ENCODE data around the gene PHOSPHO2. TPM values are rescaled to one million over a fixed set of nuclear protein-coding genes. Genes with fewer than 3 reads are reported as not detected.

Gene PHOSPHO2
- total RNA-seq, 1 experiment from 2014 or later, result 6.9 TPM

GRCh38 chr2:169717691-169718063, 23.4 kb downstream of the PHOSPHO2 start:
- no TSS peak for BruUV-seq (replicated peaks)
- Histone ChIP-seq H3K27me3 (replicated peaks; ENCODE audit: insufficient read depth, low read depth, low read length, poor library complexity) (no peaks in the 10 kb centered on the region), H3K4me1 (ENCODE audit: insufficient read depth, low read length, poor library complexity, severe bottlenecking) (no peaks in the 10 kb centered on the region), H3K9me3 (ENCODE audit: low read depth, low read length, poor library complexity, severe bottlenecking) (no peaks in the 10 kb centered on the region), H3K27ac (ENCODE audit: low read depth, low read length, poor library complexity, severe bottlenecking) (no peak overlapping the region), H3K36me3 (ENCODE audit: insufficient read depth, low read length, poor library complexity, severe bottlenecking) (no peaks in the 10 kb centered on the region), H3K4me3 (ENCODE audit: low read depth, low read length, poor library complexity, severe bottlenecking) (no peak overlapping the region)
- POLR2A ChIA-PET (ENCODE audit: low non-redundant PET), result no interaction called here
- DNase-seq (ENCODE audit: low spot score), result no peak
- intact Hi-C loops (cut with micrococcal nuclease; ENCODE audit: unreplicated experiment), result no loop called here
- CTCF ChIA-PET, result no interaction called here
- TF ChIP-seq EZH2 (IDR thresholded peaks at IDR 0.05; ENCODE audit: borderline replicate concordance, low read depth, low read length, poor library complexity, severe bottlenecking) (no peak), CTCF (conservative IDR thresholded peaks at IDR 0.05; ENCODE audit: low read depth, low read length) (no peak)

GRCh38 chr2:169718930-169719504, 24.7 kb downstream of the PHOSPHO2 start:
- POLR2A ChIA-PET (ENCODE audit: low non-redundant PET), result no interaction called here
- no peaks in the 10 kb centered on the region for H3K4me1 ChIP-seq (ENCODE audit: insufficient read depth, low read length, poor library complexity, severe bottlenecking)
- H3K4me3 ChIP-seq (ENCODE audit: low read depth, low read length, poor library complexity, severe bottlenecking), result no peak overlapping the region
- no peaks in the 10 kb centered on the region for H3K9me3 ChIP-seq (ENCODE audit: low read depth, low read length, poor library complexity, severe bottlenecking)
- no peak overlapping the region for H3K27ac ChIP-seq (ENCODE audit: low read depth, low read length, poor library complexity, severe bottlenecking)
- no peaks in the 10 kb centered on the region for H3K36me3 ChIP-seq (ENCODE audit: insufficient read depth, low read length, poor library complexity, severe bottlenecking)
- H3K27me3 ChIP-seq (replicated peaks; ENCODE audit: insufficient read depth, low read depth, low read length, poor library complexity), result no peaks in the 10 kb centered on the region
- CTCF ChIA-PET, result no interaction called here
- BruUV-seq (replicated peaks), result no TSS peak
- DNase-seq (ENCODE audit: low spot score), result no peak
- intact Hi-C loops (cut with micrococcal nuclease; ENCODE audit: unreplicated experiment), result no loop called here
- TF ChIP-seq EZH2 (IDR thresholded peaks at IDR 0.05; ENCODE audit: borderline replicate concordance, low read depth, low read length, poor library complexity, severe bottlenecking), result no peak
- no peak for TF ChIP-seq CTCF (conservative IDR thresholded peaks at IDR 0.05; ENCODE audit: low read depth, low read length)

- intact Hi-C loops (cut with micrococcal nuclease; ENCODE audit: unreplicated experiment), result no loop called here
- no TSS peak for BruUV-seq (replicated peaks)
- ChIA-PET CTCF (no interaction called here), POLR2A (ENCODE audit: low non-redundant PET) (no interaction called here)
- Histone ChIP-seq H3K27ac (ENCODE audit: low read depth, low read length, poor library complexity, severe bottlenecking) (no peak overlapping the region), H3K9me3 (ENCODE audit: low read depth, low read length, poor library complexity, severe bottlenecking) (no peaks in the 10 kb centered on the region), H3K36me3 (ENCODE audit: insufficient read depth, low read length, poor library complexity, severe bottlenecking) (no peaks in the 10 kb centered on the region), H3K4me3 (ENCODE audit: low read depth, low read length, poor library complexity, severe bottlenecking) (no peak overlapping the region), H3K4me1 (ENCODE audit: insufficient read depth, low read length, poor library complexity, severe bottlenecking) (no peaks in the 10 kb centered on the region), H3K27me3 (replicated peaks; ENCODE audit: insufficient read depth, low read depth, low read length, poor library complexity) (no peaks in the 10 kb centered on the region)
- TF ChIP-seq CTCF (conservative IDR thresholded peaks at IDR 0.05; ENCODE audit: low read depth, low read length) (no peak), EZH2 (IDR thresholded peaks at IDR 0.05; ENCODE audit: borderline replicate concordance, low read depth, low read length, poor library complexity, severe bottlenecking) (no peak)
- DNase-seq (ENCODE audit: low spot score), result no peak
Measured at GRCh38 chr2:169721016-169721415, 26.7 kb downstream of the PHOSPHO2 start.
